Measurements from ENCODE around the gene CCDC157.

The CCDC157 gene

DNA sequence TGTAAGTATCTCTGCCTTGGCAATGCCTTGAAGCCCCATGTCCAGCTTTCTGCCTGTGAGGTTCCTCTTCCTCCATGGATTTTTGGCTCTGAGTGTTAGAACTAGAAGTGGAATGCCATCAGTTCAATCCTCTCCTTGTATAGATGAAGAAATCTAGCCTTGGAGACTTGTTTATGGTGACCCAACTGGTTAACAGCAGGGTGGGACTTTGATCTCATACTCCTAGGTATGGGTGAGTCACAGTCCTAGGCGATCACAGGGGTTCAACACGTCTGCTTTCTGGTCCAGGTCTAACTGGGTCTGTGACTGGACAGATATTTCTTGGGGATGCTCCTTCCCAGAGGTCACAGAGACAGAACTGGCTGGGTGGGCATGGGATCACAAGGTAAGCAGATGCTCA lies 59.6 kb downstream of the CCDC157 start:
- Histone ChIP-seq H3K4me1 (ENCODE audit: control insufficient read depth, low read depth, low read length) (peaks cover under 1% of the 10 kb centered on the region), H3K79me1 (ENCODE audit: low read length) (no peaks in the 10 kb centered on the region), H3K18ac (ENCODE audit: low read length) (no peak overlapping the region), H3K9ac (ENCODE audit: low read length) (no peak overlapping the region), H3K56ac (ENCODE audit: low read length) (no peak overlapping the region), H3K27ac (ENCODE audit: low read depth, low read length) (no peak overlapping the region), H2BK15ac (replicated peaks; ENCODE audit: low read depth) (no peak overlapping the region), H3K23ac (ENCODE audit: low read length) (no peak overlapping the region), H2BK5ac (ENCODE audit: low read length) (no peak overlapping the region), H3K36me3 (ENCODE audit: control insufficient read depth, insufficient read depth, low read length) (no peaks in the 10 kb centered on the region), H3K27me3 (ENCODE audit: insufficient read depth, low read length, poor library complexity) (no peaks in the 10 kb centered on the region), H2BK120ac (ENCODE audit: low read depth, low read length) (no peak overlapping the region), H4K8ac (ENCODE audit: low read depth, low read length) (no peak overlapping the region), H3K79me2 (ENCODE audit: control insufficient read depth, insufficient read depth, low read length) (no peaks in the 10 kb centered on the region), H4K5ac (ENCODE audit: low read length) (no peak overlapping the region), H3K4me2 (ENCODE audit: low read length) (no peak overlapping the region), H3K4ac (ENCODE audit: low read depth, low read length) (no peak overlapping the region), H2AK5ac (ENCODE audit: low read length) (no peak overlapping the region), H3K4me3 (ENCODE audit: low read length) (no peak overlapping the region)
- WGBS (ENCODE audit: extremely low coverage, insufficient coverage, low lambda C conversion rate) = no CpG with 5 or more reads among the region's 2 CpGs
- DNase-seq = no peak

DNA sequence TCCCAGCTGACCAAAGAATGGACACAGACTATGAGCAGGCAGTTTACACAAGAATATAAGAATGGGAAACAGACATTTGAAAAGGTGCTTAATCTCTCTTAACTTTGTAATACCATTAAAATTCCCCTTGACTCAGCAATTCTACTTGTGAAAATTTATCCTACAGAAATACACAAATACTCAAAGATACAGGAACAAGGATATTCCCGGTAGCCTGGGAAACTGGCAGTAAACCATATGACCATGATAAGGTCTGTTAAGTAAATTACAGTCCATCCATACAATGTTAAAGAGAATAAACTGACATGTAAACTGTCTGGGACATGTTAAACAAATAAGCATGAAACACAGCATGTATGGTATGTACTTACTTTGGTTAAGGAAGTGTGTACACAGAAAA lies 60.0 kb downstream of the CCDC157 start:
- Histone ChIP-seq H3K4ac (ENCODE audit: low read depth, low read length) (no peak overlapping the region), H3K27me3 (ENCODE audit: insufficient read depth, low read length, poor library complexity) (no peaks in the 10 kb centered on the region), H3K79me1 (ENCODE audit: low read length) (no peaks in the 10 kb centered on the region), H2BK15ac (replicated peaks; ENCODE audit: low read depth) (no peak overlapping the region), H2BK5ac (ENCODE audit: low read length) (no peak overlapping the region), H3K9ac (ENCODE audit: low read length) (no peak overlapping the region), H2AK5ac (ENCODE audit: low read length) (no peak overlapping the region), H3K18ac (ENCODE audit: low read length) (no peak overlapping the region), H3K27ac (ENCODE audit: low read depth, low read length) (no peak overlapping the region), H3K4me1 (ENCODE audit: control insufficient read depth, low read depth, low read length) (peaks cover 4% of the 10 kb centered on the region), H3K4me2 (ENCODE audit: low read length) (no peak overlapping the region), H2BK120ac (ENCODE audit: low read depth, low read length) (no peak overlapping the region), H3K79me2 (ENCODE audit: control insufficient read depth, insufficient read depth, low read length) (no peaks in the 10 kb centered on the region), H3K4me3 (ENCODE audit: low read length) (no peak overlapping the region), H3K23ac (ENCODE audit: low read length) (no peak overlapping the region), H4K5ac (ENCODE audit: low read length) (no peak overlapping the region), H4K8ac (ENCODE audit: low read depth, low read length) (no peak overlapping the region), H3K36me3 (ENCODE audit: control insufficient read depth, insufficient read depth, low read length) (no peaks in the 10 kb centered on the region), H3K56ac (ENCODE audit: low read length) (no peak overlapping the region)
- WGBS (ENCODE audit: extremely low coverage, insufficient coverage, low lambda C conversion rate) = no CpG with 5 or more reads among the region's 1 CpG
- no peak for DNase-seq

DNA sequence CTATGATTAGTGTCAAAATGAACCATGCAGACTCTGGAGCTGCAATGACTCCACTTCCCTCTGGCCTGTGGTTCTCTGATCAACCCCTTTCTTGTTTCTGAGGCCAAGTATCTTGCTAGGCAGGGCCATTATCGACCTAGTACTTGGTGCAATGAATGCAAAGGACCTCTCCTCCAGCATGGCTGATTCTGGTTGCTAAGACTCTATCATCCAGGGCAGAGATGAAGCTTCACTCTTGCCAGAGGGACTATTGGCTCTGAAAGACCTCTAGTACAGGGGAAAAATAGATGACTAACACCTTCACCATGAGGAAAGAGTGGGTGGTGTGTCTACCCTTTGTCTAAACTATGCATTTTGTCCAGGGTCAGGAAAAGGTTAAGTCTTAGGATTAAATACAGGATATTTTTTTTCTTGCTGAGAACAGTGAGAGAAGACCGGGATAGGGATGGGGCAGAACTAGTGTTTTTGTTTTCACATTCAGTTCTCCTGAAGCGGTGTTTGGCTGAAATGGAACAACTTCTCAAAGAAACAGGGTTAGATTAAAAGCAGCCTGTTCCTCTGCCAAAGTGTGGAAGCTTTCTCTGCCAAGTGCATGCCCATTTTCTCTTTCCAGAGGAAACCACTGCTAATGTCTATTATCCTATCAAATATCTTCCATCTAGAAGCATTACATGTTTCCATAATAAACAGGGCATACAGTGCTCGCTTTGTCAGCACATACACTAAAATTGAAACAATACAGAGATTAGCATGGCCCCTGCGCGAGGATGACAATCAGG lies 63.7 kb downstream of the CCDC157 start:
- Histone ChIP-seq H3K23ac (ENCODE audit: low read length) (no peak overlapping the region), H3K36me3 (ENCODE audit: control insufficient read depth, insufficient read depth, low read length) (no peaks in the 10 kb centered on the region), H2BK5ac (ENCODE audit: low read length) (no peak overlapping the region), H2BK15ac (replicated peaks; ENCODE audit: low read depth) (no peak overlapping the region), H3K27me3 (ENCODE audit: insufficient read depth, low read length, poor library complexity) (no peaks in the 10 kb centered on the region), H3K4me3 (ENCODE audit: low read length) (no peak overlapping the region), H3K4me1 (ENCODE audit: control insufficient read depth, low read depth, low read length) (peaks cover 17% of the 10 kb centered on the region), H3K4me2 (ENCODE audit: low read length) (no peak overlapping the region), H2AK5ac (ENCODE audit: low read length) (no peak overlapping the region), H3K4ac (ENCODE audit: low read depth, low read length) (no peak overlapping the region), H4K5ac (ENCODE audit: low read length) (no peak overlapping the region), H4K8ac (ENCODE audit: low read depth, low read length) (no peak overlapping the region), H3K56ac (ENCODE audit: low read length) (peak overlapping the region; percentile 5), H2BK120ac (ENCODE audit: low read depth, low read length) (no peak overlapping the region), H3K18ac (ENCODE audit: low read length) (no peak overlapping the region), H3K79me2 (ENCODE audit: control insufficient read depth, insufficient read depth, low read length) (no peaks in the 10 kb centered on the region), H3K79me1 (ENCODE audit: low read length) (no peaks in the 10 kb centered on the region), H3K9ac (ENCODE audit: low read length) (no peak overlapping the region), H3K27ac (ENCODE audit: low read depth, low read length) (no peak overlapping the region)
- WGBS (ENCODE audit: extremely low coverage, insufficient coverage, low lambda C conversion rate) = no CpG with 5 or more reads among the region's 6 CpGs
- no peak for DNase-seq

DNA sequence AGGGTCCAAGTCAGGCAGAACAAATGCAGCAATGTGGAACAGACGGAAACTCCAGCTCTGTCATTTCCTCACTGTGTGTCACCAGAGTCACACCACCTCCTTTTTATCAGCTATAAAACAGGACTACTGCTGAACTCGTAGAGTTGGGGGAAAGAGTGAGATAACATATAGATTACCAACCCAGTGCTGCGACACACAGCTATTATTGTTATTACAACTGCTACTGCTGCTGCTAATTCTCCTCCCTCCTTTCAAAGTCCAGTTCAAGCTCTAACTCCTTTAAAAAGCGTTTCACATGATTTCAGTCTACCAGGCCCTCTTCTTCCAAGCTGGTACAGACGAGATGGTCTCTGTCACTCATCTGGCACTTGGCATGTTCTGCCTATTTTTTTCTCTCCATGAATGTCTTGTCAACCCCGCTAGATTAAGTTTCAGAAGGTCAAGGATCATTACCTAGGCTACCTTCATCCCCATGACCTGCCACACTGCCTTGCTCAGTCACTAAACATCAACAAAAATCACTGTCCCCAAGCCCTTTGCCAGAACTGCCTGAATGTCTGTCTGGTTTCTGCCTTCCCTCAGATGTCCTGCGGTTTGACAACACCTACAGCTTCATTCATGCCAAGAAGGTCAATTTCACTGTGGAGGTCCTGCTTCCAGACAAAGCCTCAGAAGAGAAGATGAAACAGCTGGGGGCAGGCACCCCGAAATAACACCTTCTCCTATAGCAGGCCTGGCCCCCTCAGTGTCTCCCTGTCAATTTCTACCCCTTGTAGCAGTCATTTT lies 65.1 kb downstream of the CCDC157 start:
- H3K27me3 ChIP-seq (ENCODE audit: insufficient read depth, low read length, poor library complexity) = no peaks in the 10 kb centered on the region
- H3K79me2 ChIP-seq (ENCODE audit: control insufficient read depth, insufficient read depth, low read length) = no peaks in the 10 kb centered on the region
- no peak overlapping the region for H3K23ac ChIP-seq (ENCODE audit: low read length)
- peak overlapping the region; percentile 52 for H2BK120ac ChIP-seq (ENCODE audit: low read depth, low read length)
- H3K56ac ChIP-seq (ENCODE audit: low read length) = peak overlapping the region; percentile 97
- H3K4me1 ChIP-seq (ENCODE audit: control insufficient read depth, low read depth, low read length) = peaks cover 17% of the 10 kb centered on the region
- no peak overlapping the region for H2AK5ac ChIP-seq (ENCODE audit: low read length)
- H4K8ac ChIP-seq (ENCODE audit: low read depth, low read length) = no peak overlapping the region
- H3K4ac ChIP-seq (ENCODE audit: low read depth, low read length) = no peak overlapping the region
- no peak for DNase-seq
- peak overlapping the region; percentile 10 for H3K4me2 ChIP-seq (ENCODE audit: low read length)
- peak overlapping the region; percentile 46 for H3K18ac ChIP-seq (ENCODE audit: low read length)
- WGBS (ENCODE audit: extremely low coverage, insufficient coverage, low lambda C conversion rate) = no CpG with 5 or more reads among the region's 8 CpGs
- H3K36me3 ChIP-seq (ENCODE audit: control insufficient read depth, insufficient read depth, low read length) = no peaks in the 10 kb centered on the region
- H3K27ac ChIP-seq (ENCODE audit: low read depth, low read length) = peak overlapping the region; percentile 99
- peaks cover under 1% of the 10 kb centered on the region for H3K79me1 ChIP-seq (ENCODE audit: low read length)
- H2BK15ac ChIP-seq (replicated peaks; ENCODE audit: low read depth) = no peak overlapping the region
- peak overlapping the region; percentile 93 for H3K9ac ChIP-seq (ENCODE audit: low read length)
- no peak overlapping the region for H4K5ac ChIP-seq (ENCODE audit: low read length)
- H3K4me3 ChIP-seq (ENCODE audit: low read length) = no peak overlapping the region
- peak overlapping the region; percentile 98 for H2BK5ac ChIP-seq (ENCODE audit: low read length)

DNA sequence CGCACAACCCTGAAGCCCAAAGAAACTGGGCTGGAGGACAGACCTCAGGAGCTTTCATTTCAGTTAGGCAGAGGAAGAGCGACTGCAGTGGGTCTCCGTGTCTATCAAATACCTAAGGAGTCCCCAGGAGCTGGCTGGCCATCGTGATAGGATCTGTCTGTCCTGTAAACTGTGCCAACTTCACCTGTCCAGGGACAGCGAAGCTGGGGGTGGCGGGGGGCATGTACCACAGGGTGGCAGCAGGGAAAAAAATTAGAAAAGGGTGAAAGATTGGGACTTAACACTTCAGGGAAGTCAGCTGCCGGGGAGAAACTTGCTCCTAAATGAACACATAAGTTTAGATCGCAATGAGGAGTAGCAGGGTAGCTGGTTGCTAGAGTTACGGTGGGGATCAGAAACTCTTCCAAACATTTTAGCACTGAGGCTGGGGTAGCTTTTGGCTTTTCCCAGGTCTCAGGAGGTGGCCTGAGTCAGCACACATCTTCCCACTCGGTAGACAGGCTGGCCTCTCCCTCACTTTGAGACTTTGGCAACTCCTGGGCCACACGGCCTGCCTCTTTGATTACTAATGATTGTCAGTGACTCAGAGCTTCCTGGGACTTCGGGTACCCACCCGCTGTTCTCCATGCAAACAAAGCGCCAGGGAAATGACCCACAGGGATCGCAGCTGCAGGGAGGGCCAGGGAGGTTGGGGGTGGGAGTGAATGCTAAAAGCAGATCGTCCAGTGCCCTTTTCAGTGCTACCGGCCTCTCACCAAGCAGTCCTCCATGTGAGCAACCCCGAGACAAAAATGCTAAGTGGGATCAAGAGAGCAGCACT lies 65.9 kb downstream of the CCDC157 start:
- Histone ChIP-seq H2AK5ac (ENCODE audit: low read length) (peak overlapping the region; percentile 81), H3K79me2 (ENCODE audit: control insufficient read depth, insufficient read depth, low read length) (no peaks in the 10 kb centered on the region), H3K27me3 (ENCODE audit: insufficient read depth, low read length, poor library complexity) (no peaks in the 10 kb centered on the region), H3K27ac (ENCODE audit: low read depth, low read length) (peak overlapping the region; percentile 99), H3K4me2 (ENCODE audit: low read length) (peak overlapping the region; percentile 92), H2BK120ac (ENCODE audit: low read depth, low read length) (peak overlapping the region; percentile 52), H3K9ac (ENCODE audit: low read length) (peak overlapping the region; percentile 93), H3K56ac (ENCODE audit: low read length) (peak overlapping the region; percentile 97), H3K4me1 (ENCODE audit: control insufficient read depth, low read depth, low read length) (peaks cover 17% of the 10 kb centered on the region), H3K79me1 (ENCODE audit: low read length) (peaks cover 3% of the 10 kb centered on the region), H2BK15ac (replicated peaks; ENCODE audit: low read depth) (no peak overlapping the region), H3K4me3 (ENCODE audit: low read length) (peak overlapping the region; percentile 69), H4K5ac (ENCODE audit: low read length) (peak overlapping the region; percentile 90), H2BK5ac (ENCODE audit: low read length) (peak overlapping the region; percentile 98), H3K4ac (ENCODE audit: low read depth, low read length) (peak overlapping the region; percentile 83), H3K23ac (ENCODE audit: low read length) (peak overlapping the region; percentile 7), H3K36me3 (ENCODE audit: control insufficient read depth, insufficient read depth, low read length) (no peaks in the 10 kb centered on the region), H3K18ac (ENCODE audit: low read length) (peak overlapping the region; percentile 81), H4K8ac (ENCODE audit: low read depth, low read length) (no peak overlapping the region)
- DNase-seq = peak; percentile 95
- no CpG with 5 or more reads among the region's 18 CpGs for WGBS (ENCODE audit: extremely low coverage, insufficient coverage, low lambda C conversion rate)

All from mesendoderm (in vitro differentiated cells).